OCI-LY7 (cell line): Measurements from ENCODE around the gene CERS6.

ENCODE experiments used
- CTCF ChIP-seq: fragments of 200-600 bp; sonication (generic); conservative IDR thresholded peaks from 2 replicates; pipeline ENCODE4 v1.5.1; 2014; ENCODE audit warnings: mild to moderate bottlenecking, antibody characterized with exemption, low read length, moderate library complexity, mixed read lengths
- EZH2phosphoT487 ChIP-seq: fragments of 200-600 bp; sonication (generic); IDR thresholded peaks from 2 replicates; pipeline ENCODE4 v1.6.1; 2018; ENCODE audit warnings: low read depth, borderline replicate concordance, mild to moderate bottlenecking, mixed run types, antibody characterized with exemption, low read length, moderate library complexity, mixed read lengths

- TF ChIP-seq CTCF (no peak), EZH2phosphoT487 (no peak)
Measured at GRCh38 chr2:168585700-168586099, 129.6 kb downstream of the CERS6 start.
